Stimulated activated naive CD4-positive, alpha-beta T cell treated with Interleukin-2 at 50 U/mL for 16 hours (primary cell): ENCODE data around the gene PHF13.

Source experiments
- DNase-seq: peaks from one replicate; lab custom pipeline; 2025; lab: John Stamatoyannopoulos, UW

The PHF13 gene

DNA sequence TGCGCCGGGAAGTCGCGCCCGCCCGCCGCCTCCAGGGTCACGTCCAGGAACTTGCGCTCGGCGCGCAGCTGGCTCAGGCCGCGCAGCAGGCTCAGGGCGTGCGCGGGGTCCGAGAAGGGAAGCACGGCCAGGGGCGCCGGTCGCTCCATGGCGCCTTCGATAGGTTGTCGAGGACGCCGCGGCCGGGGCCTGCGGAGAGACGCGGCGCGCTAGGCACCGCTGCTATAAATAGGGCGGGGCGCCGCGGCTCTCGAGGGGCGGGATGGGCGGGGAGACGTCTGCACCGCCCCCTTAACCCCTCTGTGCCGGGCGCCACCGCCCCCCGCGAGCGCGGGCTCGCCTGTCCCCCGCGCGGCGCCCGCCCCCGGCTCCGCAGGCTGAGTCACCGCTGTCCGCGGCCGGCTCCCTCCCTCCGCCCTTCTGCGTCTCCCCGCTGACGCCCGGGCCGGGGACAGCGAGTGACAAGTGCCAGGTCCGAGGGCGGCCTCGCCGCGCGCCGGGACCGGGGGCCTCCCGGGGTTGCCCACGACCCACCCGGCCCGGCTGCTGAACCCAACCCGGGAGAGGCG lies 10.8 kb upstream of the PHF13 start, which contains the start of gene KLHL21:
Gene KLHL21 (minus strand): TSS at position 201 of the 569 bp plus-strand sequence. CDS start 52 bp downstream, at position 149.
- DNase-seq = peak; percentile 89

DNA sequence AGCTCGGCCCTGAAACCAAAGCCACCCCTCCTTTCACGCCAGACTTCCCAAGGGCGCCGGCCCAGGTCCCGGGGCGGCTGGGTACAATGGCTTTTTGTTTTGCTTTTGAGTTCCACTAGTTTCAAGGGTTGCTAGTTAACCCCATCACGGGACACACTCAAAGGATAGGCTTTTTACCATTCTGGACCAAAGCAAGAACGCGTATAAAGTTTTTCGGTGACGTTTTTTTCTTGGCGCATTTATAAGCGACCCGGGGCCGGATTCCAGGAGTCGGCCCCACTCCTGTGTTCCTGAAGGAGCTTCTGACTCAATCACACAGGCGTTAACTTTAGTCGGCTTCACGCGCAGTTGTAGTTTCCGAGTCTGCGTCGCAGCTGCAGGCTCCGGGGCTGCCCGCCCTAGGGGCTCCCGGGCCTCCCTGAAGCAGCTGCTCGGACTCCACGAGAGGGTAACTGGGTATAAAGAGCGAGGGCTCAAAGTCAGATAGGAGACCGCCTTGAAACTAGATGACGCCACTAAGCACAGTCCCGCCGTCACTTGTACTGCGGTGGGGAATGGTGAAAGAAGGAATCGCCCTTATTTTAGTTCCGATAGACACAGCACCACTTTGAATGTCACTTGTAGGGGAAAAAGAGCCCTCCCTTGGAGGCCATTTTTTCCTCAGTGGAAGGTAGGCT lies 10.2 kb upstream of the PHF13 start:
- peak; percentile 51 for DNase-seq

DNA sequence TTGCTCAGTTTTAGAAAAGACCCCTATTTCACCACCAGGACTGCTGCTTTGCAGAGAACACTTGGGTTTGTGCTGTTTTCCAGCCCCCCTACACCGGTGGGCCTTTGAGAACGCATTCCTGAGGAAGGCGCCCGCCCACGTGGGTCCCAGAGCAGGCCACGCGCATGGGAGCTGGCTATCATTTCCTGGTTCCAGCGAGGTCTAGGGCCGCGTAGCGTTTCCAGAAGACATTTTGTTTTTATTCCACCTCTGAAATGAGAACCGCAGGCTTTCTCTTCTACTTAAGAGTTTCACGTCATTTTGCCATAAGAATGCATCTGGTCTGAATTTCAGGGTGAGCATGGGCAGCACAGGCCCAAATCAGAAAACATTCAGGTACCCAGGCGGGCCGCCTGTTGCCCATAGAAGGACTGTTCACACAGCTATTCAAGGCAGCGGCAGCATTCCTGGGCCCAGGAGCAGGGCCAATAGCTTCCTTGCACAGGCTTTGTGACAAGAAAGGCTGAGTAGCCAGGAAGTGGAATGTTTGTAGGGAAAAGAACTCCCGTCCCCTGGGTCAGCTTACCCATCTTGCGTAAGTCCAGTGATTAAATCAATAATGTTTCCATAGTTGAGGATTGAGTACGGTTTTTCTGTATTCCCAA lies 9.5 kb upstream of the PHF13 start:
- no peak for DNase-seq

DNA sequence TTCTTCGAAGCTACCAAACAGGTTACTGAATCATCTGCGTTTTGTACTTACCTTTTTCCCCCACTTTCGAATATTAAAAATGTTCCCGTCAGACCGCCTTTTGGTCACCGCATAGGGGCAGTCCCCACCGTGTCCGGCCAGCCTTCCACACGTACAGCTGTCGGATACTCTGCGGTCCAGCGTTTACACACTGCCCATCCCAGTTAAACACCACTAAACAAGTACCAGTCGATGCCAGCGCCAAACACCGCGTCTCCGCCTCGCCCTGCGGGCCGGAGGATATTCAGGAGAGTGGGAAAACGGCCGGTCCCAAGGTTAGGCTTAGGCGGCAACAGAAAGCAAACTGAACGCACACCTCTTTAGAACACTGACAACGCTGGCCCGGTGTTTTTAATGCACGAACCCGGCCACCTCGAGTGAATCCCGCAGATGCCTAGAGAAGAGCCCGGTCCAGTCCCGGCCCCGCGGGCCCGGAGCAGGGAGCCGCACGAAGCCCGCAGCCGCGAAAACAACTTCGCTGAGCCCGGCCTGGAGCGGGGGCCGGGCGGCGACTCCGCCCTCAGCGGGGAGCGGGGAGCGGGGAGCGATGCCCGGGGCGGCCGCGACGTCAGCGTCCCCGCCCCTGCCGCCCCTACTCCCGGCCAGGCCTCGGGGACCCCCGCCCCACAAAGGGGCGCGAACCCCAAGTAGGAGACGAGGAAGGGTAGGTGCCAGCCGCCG lies 730 bp upstream of the PHF13 start:
- DNase-seq = no peak

DNA sequence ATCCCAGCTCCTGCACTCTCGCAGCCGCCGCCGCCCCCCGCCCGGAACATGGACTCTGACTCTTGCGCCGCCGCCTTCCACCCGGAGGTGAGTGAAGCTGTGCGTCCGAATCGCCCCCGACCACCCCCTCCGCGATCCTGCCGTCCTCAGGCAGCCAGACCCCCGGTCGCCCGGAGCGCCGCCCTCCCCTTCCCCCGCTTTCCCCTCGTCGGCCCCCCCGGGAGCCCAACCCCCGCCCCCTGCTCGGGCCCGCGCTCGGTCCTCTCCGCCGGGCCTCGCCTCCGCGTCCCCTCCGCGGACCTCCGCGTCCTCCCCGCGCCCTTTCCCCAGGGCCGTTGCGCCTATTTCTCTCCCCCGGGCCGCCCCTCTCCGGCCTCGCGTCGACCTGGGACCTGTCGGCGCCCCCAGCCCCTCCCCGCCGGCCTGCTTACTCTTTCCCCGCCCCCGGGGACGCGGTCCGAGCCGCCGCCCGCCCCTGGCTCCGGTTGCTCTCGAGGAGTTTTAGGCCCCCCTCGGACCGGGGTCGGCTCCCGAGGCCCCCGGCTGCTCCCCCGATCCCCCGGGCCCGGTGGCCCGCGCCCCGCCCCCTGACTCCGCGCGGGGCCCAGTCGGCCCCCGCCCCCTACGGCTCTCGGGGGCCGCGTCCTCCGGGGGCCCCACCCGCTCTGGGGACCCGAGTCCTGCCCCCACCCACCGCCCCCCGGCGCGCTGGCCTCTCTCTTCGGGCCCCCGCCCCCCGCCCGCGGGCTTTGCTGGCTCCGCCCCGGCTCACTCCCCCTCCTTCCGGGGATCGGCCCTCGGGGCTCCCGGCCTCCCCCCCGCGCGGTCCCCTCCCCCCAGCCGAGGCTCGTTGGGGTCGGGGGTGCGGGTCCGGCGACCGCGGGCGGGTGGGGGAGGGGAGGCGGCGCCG lies 743 bp downstream of the PHF13 start:
- DNase-seq = peak; percentile 62

DNA sequence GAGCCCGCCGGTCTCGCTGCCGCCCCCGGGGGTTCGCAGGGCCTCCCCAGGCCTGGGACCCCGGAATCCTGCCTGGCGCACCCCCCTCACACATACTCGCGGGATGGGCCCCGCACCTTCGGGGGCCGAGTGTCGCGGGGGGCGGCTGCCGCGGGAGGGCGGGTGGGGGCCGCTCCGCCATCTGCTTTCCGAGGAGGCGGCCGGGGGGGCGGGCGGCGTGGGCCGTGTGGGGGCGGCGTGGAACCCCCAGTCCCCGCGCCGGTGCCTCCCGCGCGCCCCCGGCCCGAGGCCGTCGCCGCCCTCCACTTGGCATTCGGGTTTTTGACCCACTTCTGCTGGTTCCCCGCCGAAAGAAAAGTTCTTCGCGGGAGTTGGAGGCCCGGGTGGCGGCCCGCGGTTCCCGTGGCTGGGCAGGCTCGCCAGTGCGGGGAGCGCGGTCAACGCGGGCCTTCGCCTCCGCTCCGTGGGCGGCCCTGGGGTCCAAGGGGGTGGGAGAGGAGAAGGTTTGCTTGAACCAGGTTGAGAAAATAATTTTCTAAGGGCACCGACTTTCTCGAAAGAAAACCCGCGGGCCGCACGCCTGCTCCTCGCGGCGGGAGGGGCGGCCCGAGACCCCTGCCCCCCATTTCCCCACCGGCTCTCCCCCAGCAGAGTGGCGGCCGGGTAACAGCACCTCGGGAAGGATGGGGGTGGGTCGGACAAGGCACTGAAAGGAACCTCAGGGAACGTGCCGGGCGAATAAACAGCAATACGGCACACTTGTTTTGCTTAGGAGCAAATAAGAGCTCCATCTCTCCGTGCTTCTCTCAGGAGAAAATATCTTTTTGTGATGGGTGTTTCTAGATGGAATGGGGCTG lies 1.6 kb downstream of the PHF13 start:
- peak; percentile 6 for DNase-seq

DNA sequence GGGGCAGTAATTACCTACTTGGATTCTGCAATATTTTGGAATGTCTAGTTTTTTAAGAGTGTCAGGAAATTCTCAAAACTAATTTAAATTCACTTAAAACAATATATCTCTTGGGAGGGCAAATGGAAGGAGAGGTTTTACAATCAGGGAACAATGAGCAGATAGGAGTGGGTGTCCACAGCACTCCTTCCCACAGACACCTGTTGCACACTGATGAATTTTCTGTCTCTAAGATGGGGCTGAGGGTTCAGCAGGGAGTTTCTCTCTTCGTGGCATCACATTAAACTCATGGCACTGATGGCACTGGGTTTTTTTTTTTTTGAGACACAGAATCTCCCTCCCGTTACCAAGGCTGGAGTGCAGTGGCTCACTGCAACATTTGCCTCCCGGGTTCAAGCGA lies 5.5 kb downstream of the PHF13 start:
- DNase-seq = no peak

DNA sequence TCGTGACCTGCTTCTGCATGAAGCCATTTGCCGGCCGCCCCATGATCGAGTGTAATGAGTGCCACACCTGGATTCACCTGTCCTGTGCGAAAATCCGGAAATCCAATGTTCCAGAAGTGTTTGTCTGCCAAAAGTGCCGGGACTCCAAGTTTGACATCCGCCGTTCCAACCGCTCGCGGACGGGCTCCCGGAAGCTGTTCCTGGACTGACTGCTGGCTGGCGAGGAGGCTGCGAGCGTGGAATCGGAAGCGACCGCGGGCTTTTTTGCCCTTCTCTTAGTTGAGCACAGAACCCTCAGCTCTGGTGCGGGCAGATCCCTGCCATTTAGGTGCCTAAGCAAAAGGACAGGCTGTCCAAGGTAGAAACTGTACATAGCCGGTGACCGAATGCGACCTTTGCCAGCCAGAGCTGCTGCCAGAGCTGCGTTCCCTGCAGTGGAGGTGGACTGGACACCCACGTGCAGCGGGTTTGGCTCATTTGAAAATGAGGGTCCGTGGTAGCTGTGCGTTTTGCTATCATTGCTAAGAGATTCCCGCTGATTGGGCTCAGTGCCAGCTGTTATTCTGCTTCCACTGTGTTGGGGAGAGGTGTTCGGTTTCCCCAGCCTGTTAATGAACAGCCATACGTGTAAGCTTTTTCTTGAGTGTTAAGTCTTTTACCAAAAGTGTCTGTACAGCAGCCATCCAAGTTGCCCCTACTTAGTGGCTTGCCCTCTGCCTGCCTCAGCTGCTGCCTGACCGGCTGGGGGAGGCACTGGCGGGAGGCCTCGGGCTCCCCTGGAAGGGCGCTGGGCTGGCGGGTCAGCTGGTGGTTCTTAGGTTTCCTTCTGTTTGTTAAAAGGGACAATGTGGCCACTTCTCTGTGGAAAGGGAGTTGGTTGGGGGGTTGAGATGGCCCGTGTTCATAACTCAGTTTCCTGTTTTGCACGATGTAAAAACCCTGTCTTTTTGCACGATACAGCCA lies 8.2 kb downstream of the PHF13 start:
- no peak for DNase-seq

DNA sequence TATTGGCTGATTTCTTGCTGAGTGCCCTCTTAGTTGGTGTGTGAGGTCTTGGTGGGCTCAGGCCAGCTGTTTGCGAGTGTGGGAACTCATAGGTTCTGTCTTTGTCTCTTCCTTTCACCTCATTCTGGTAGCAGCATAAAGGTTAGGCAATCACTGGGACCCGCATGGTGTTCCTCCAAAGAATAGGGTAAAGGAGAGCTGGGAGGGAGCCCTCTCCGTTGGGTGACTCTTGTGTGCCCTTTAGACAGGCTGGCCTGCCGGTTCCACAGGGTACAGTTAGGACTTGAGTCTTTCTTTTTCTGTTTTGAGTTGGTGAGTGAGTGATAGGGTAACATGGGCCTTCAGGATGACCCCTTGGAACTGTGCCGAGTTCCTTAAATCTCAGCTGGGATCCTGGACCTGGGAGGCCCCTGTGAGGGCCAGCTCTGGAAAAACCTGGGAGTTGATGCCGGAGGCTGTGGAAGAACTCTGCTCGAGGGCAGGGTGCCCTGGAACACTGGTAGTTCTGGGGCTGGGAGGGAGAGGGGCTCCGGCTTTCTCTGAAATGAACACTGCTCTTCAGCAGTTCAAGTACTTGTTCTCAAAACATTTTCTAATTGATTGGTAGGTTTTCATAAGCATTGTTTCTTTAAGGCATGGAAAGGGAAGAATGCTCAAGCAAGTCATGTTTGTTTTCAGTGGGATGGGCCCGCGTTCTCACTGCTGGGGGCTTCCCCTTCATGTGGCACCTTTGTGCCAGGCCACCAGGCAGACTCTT lies 9.0 kb downstream of the PHF13 start:
- no peak for DNase-seq

DNA sequence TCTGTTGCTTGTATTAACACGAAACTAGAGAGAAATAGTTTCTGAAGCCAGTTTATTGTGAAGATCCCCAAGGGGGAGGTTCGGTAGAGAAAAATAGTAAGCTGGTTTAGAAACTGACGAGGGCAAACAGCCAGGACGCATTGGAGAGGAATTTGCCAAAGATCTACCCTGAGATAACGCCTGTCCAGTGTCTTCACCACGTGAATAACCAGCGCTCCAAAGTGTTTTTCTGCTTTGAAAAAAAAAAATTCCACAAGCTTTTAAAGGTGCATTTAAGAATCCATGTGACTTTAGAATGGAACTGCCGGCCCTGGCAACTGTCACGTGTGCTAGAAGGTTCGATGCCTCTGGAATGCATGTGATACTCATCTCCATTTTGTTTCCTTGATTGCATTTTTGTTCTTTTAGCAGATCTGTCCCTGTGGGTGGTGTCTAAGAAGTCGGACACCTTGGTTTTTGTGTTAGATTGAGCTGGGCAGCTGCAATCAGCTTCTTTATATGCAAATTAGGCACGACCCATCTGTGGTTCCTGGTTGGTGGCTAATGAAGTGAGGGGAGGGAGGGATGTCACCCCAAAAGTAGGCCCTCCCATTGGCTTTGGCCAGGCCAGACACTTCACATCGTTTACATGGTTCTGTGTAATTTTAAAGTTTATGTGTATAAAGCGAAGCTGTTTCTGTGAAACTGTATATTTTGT lies 9.9 kb downstream of the PHF13 start:
- no peak for DNase-seq

DNA sequence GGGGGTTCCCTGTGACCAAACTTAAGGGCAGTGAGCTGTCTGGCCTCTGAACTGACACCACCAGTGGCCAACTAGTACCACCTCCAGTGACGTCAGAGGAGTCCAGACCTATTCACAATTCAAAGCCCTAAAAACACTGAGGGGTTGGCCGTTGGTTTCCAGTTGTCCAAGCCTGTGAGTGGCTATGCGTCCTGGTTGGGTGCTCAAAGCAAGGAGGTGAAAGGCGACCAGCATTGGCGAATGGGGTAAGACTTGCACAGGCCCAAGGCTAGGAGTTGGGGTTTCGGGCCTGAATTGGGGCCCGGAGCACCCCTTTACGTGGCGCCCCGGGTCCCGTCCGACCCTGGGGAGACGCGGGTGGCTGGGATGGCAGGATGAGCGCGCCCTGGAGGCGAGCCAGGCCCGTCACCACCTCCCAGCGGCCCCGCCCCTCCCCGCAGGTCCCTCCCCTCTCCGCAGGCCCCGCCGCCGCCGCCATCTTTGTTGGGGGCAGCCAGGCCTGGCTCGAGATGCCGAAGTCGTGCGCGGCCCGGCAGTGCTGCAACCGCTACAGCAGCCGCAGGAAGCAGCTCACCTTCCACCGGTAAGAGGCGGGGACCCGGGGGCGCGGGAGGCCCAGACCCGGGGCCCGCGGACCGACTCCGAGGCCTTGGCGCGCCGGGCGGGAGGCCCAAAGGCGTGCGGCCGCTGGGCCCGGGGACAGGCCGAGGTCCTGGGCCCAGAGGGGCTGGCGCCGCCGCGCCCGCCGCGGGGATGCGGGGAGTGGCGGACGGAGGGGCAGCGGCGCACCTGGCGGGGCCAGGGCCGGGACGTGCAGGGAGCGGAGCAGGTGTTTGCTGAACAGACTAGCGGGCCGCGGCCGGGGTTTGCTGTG lies 11.4 kb downstream of the PHF13 start, which contains the start of gene THAP3:
Gene THAP3 (plus strand): TSS at position 159 of the 874 bp plus-strand sequence. CDS start 351 bp downstream, at position 510.
- DNase-seq = peak; percentile 84

DNA sequence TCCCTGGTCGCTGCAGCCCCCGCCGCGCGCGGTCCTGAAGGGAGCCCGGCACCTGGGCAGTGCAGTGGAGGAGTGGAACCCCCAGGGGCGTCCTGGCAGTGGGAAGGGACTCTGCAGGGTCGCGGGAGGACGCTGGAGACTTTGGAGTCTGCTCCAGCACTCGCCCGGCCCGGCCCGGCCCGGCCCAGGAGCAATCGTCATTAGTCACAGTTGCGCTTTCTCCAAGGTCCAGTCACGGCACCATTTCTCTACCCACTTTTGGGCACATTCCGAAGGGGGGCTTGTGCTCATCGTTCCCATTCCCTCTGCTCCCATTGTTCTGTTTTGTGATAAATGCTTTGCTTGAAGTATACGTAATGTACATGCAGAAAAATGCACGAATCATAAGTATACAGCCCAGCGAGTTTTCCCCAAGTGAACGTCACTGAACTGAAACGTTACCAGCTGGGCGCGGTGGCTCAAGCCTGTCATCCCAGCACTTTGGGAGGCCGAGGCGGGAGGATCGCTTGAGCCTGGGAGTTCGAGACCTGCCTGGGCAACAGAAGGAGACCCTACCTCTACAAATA lies 12.1 kb downstream of the PHF13 start:
- peak; percentile 6 for DNase-seq

DNA sequence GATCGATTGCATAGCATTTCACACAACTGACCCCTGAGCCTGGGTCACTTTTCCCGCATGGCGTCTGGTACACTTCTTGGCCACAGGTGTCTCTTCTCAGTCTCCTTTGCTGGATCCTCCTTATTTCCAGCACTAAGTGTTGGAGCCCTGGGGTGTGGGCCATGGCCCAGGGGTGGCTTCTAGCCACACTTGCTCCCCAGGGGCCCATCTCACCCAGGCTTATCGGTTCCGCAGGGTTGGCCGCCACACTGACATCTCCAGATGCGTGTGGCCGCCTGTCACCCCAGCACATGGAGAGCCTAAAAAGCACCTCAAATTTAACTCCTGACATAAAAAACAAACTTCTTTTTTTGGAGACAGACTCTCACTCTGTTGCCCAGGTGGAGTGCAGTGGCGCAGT lies 13.5 kb downstream of the PHF13 start:
- no peak for DNase-seq

DNA sequence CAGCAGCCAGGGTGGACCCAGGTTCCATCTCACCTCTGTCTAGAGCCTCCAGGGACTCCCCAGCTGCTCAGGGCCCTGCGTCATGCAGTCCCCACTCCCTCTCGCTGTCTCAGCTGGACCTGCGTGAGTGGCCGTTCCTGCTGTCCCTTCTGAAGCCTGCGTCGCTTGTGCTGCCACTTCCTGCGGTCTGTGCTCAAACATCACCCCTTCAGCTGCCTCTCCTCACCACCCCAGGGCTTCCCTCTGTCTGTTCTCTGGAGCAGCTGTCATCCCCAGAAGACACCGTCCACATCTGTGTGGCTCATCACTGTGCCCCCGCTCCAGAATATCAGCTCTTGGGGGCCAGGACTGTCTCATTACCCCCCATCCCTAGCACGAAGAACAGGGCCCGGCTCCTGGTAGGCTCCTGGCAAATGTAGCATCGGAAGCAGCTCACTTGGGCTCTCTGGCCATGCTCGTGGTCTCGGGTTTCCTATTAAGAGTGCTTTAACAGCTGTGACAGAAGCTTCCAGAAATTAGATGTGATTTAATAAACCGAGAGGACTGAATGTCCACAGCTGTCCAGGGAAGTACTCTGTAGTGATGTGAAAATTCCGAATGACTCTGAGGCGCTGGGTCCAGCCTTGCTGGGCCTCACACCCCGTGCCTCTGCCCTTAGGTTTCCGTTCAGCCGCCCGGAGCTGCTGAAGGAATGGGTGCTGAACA lies 14.5 kb downstream of the PHF13 start:
- DNase-seq = no peak

DNA sequence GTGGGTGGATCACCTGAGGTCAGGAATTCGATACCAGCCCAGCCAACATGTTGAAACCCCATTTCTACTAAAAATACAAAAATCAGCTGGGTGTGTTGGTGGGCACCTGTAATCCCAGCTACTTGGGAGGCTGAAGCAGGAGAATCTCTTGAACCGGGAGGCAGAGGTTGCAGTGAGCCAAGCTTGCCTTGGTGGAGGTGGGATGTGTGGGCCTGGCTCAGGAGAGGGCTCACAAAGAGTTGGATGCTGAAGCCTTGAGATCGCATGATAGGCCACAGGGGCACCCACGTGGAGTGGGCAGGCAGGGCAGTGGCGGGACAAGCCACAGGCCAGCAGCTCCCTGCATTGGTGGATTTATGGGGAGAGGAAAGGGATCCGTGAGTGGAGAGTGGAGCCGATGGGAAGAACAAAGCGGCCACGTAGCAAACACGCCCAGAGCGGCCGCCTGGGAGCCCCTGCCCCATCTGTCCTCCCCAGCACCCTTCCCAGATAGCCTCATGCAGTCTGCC lies 15.5 kb downstream of the PHF13 start:
- DNase-seq = no peak

DNA sequence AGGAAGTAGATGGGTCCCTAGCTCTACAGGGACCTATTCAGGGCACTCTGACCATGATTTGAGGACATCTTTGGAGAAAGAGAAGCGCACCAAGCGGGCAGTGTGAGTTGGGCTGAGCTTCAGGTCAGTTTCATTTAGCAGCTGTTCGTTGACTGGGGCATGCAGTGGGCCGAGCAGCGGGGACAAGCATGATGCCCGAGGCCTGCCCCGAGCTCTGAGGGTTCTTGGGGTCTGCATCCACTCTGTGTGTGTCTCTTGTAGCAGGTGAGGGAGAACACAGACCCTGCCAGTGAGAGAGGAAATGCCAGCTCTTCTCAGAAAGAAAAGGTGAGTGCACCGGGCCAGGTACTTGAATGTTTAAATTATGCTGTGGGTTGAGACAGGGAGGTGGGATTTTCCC lies 16.5 kb downstream of the PHF13 start:
- DNase-seq = no peak
